Chondrocyte (in vitro differentiated cells): Measurements from ENCODE around the gene MEIS1. TPM values are rescaled to one million over a fixed set of nuclear protein-coding genes. Genes with fewer than 3 reads are reported as not detected.

ENCODE experiments used
- DNase-seq: peaks from one replicate; pipeline ENCODE4 v3.0.0; 2021; ENCODE audit warnings: mixed read lengths, low spot score
- H3K27ac Mint-ChIP-seq: one replicate; pipeline ENCODE4 v1.8.0; 2021; ENCODE audit warnings: mild to moderate bottlenecking, moderate library complexity, mixed read lengths; ENCODE audit not compliant: unreplicated experiment
- H3K27me3 Mint-ChIP-seq: 2 replicates; pipeline ENCODE4 v1.8.0; 2021; ENCODE audit warnings: low read depth, mixed read lengths
- H3K36me3 Mint-ChIP-seq: 2 replicates; pipeline ENCODE4 v1.8.0; 2021; ENCODE audit warnings: low read depth, mixed read lengths
- H3K4me1 Mint-ChIP-seq: 2 replicates; pipeline ENCODE4 v1.8.0; 2021; ENCODE audit warnings: low read depth, mild to moderate bottlenecking, mixed read lengths
- H3K4me3 Mint-ChIP-seq: one replicate; pipeline ENCODE4 v1.8.0; 2021; ENCODE audit warnings: mild to moderate bottlenecking, moderate library complexity, mixed read lengths; ENCODE audit not compliant: unreplicated experiment
- H3K9me3 Mint-ChIP-seq: 2 replicates; pipeline ENCODE4 v1.8.0; 2021; ENCODE audit warnings: low read depth, mixed read lengths
- CTCF ChIP-seq: fragments of 200-600 bp; sonication (generic); IDR thresholded peaks from 2 replicates; pipeline ENCODE4 v1.5.0; 2021; ENCODE audit warnings: antibody characterized with exemption, mild to moderate bottlenecking, moderate library complexity
- total RNA-seq: library from RNA; stranded (reverse); gene quantifications from 3 replicates; pipeline ENCODE4 v1.2.1, GENCODE V29; 2021

Gene MEIS1
- total RNA-seq, 1 donor from 2014 or later: 18.5 TPM

- Mint-ChIP-seq H3K4me3 (no peak overlapping the region), H3K27ac (no peak overlapping the region), H3K9me3 (no peaks in the 10 kb centered on the region), H3K4me1 (no peaks in the 10 kb centered on the region), H3K27me3 (no peaks in the 10 kb centered on the region), H3K36me3 (peaks cover 5% of the 10 kb centered on the region)
- DNase-seq: no peak
- no peak for TF ChIP-seq CTCF
Measured at GRCh38 chr2:66525606-66526005, 90.7 kb downstream of the MEIS1 start.

GRCh38 chr2:66526180-66526579 is 91.3 kb downstream of the MEIS1 start:
- no peak overlapping the region for H3K4me3 Mint-ChIP-seq
- peaks cover 5% of the 10 kb centered on the region for H3K36me3 Mint-ChIP-seq
- no peak for DNase-seq
- no peaks in the 10 kb centered on the region for H3K9me3 Mint-ChIP-seq
- no peaks in the 10 kb centered on the region for H3K27me3 Mint-ChIP-seq
- no peak overlapping the region for H3K27ac Mint-ChIP-seq
- no peaks in the 10 kb centered on the region for H3K4me1 Mint-ChIP-seq
- no peak for TF ChIP-seq CTCF

- no peaks in the 10 kb centered on the region for H3K4me1 Mint-ChIP-seq
- H3K27me3 Mint-ChIP-seq: no peaks in the 10 kb centered on the region
- H3K27ac Mint-ChIP-seq: no peak overlapping the region
- DNase-seq: no peak
- no peak overlapping the region for H3K4me3 Mint-ChIP-seq
- H3K36me3 Mint-ChIP-seq: peaks cover 5% of the 10 kb centered on the region
- no peaks in the 10 kb centered on the region for H3K9me3 Mint-ChIP-seq
- TF ChIP-seq CTCF: no peak
Measured at GRCh38 chr2:66528974-66529724, 94.2 kb downstream of the MEIS1 start.

GRCh38 chr2:66530651-66531050 is 95.7 kb downstream of the MEIS1 start:
- Mint-ChIP-seq H3K36me3 (peaks cover 5% of the 10 kb centered on the region), H3K9me3 (no peaks in the 10 kb centered on the region), H3K27me3 (no peaks in the 10 kb centered on the region), H3K4me3 (no peak overlapping the region), H3K27ac (no peak overlapping the region), H3K4me1 (no peaks in the 10 kb centered on the region)
- DNase-seq: no peak
- no peak for TF ChIP-seq CTCF

GRCh38 chr2:66531155-66531554 is 96.2 kb downstream of the MEIS1 start:
- Mint-ChIP-seq H3K36me3 (peaks cover 5% of the 10 kb centered on the region), H3K27ac (no peak overlapping the region), H3K4me3 (no peak overlapping the region), H3K27me3 (no peaks in the 10 kb centered on the region), H3K4me1 (no peaks in the 10 kb centered on the region), H3K9me3 (no peaks in the 10 kb centered on the region)
- no peak for DNase-seq
- no peak for TF ChIP-seq CTCF
